Endothelial cell of umbilical vein (primary cell): ENCODE results near the gene TGFBR3. TPM values are rescaled to one million over a fixed set of nuclear protein-coding genes. Genes with fewer than 3 reads are reported as not detected.
A peak's percentile ranks its signal among the peaks of the same experiment; 100 is the strongest.

Experiments
- BruUV-seq: library from RNA; stranded (reverse); fragments of 400-500 nt; replicated peaks from 2 replicates; lab custom pipeline; 2021; lab: Mats Ljungman, UMichigan
- CTCF ChIA-PET: fragments of 300-600, 350-600 bp; sonication (Branson Sonifier 250); formaldehyde crosslinking; loops from one replicate; lab custom pipeline; 2021; ENCODE audit warnings: antibody characterized with exemption, inconsistent platforms; lab: Charles Lee
- POLR2A ChIA-PET: fragments of 300-600, 350-600 bp; sonication (Branson Sonifier 250); formaldehyde crosslinking; loops from one replicate; lab custom pipeline; 2021; ENCODE audit warnings: antibody characterized with exemption, inconsistent platforms; lab: Charles Lee
- DNase-seq: peaks from one replicate; pipeline ENCODE4 v3.0.0-alpha.2; 2011; ENCODE audit warnings: low read depth, low spot score
- FAIRE-seq: peaks from 2 replicates; lab custom pipeline; 2011; peaks lifted over from hg19 to GRCh38; lab: Jason Lieb, UNC
- H2AFZ ChIP-seq: 2 replicates; pipeline ENCODE4 v1.6.0; 2012; ENCODE audit warnings: low read depth, low read length, control low read depth, inconsistent platforms
- H3K27ac ChIP-seq: 2 replicates; pipeline ENCODE4 v1.5.1; 2011; ENCODE audit warnings: low read depth, mild to moderate bottlenecking, control low read depth, low read length, moderate library complexity; ENCODE audit not compliant: insufficient read depth
- H3K27me3 ChIP-seq, 2 experiments: 2 replicates each; pipeline versions ENCODE4 v1.6.0 to v1.6.1; 2011; ENCODE audit warnings: low read length in 2 of 2, mixed read lengths in 1 of 2; ENCODE audit not compliant: control insufficient read depth in 2 of 2, insufficient read depth in 2 of 2
- H3K36me3 ChIP-seq, 2 experiments: 2 replicates in 1 of 2; 3 replicates in 1 of 2; pipeline ENCODE4 v1.5.1; 2011; ENCODE audit warnings: low read length in 2 of 2, mild to moderate bottlenecking in 1 of 2, moderate library complexity in 1 of 2; ENCODE audit not compliant: control insufficient read depth in 2 of 2, insufficient read depth in 2 of 2; ENCODE audit errors: extremely low read depth in 1 of 2
- H3K4me1 ChIP-seq: 3 replicates; pipeline ENCODE4 v1.5.1; 2011; ENCODE audit warnings: mild to moderate bottlenecking, low read length; ENCODE audit not compliant: control insufficient read depth, insufficient read depth; ENCODE audit errors: extremely low read depth
- H3K4me2 ChIP-seq: 2 replicates; pipeline ENCODE4 v1.6.1; 2011; ENCODE audit warnings: low read length, control low read depth, mixed read lengths; ENCODE audit not compliant: insufficient read depth
- H3K4me3 ChIP-seq, 3 experiments: fragments of 200-600 bp in 1 of 3; sonication (generic), shearing (Covaris generic) in 1 of 3; replicated peaks in 1 of 3; 2 replicates each; pipeline ENCODE4 v1.5.1; 2011 to 2016; ENCODE audit warnings: control low read depth in 3 of 3, low read length in 3 of 3, mild to moderate bottlenecking in 2 of 3, inconsistent platforms in 1 of 3, low read depth in 1 of 3, moderate library complexity in 1 of 3; ENCODE audit not compliant: insufficient read depth in 1 of 3
- H3K79me2 ChIP-seq: 2 replicates; pipeline ENCODE4 v1.6.0; 2012; ENCODE audit warnings: low read length, inconsistent platforms; ENCODE audit not compliant: control insufficient read depth, insufficient read depth
- H3K9ac ChIP-seq: replicated peaks from 2 replicates; pipeline ENCODE3; 2011; ENCODE audit warnings: low read length, control low read depth; ENCODE audit not compliant: insufficient read depth; ENCODE audit errors: extremely low read depth
- H3K9me1 ChIP-seq: replicated peaks from 3 replicates; pipeline ENCODE4 v1.6.0; 2011; ENCODE audit warnings: mild to moderate bottlenecking, low read length; ENCODE audit not compliant: control insufficient read depth, insufficient read depth; ENCODE audit errors: extremely low read depth
- H3K9me3 ChIP-seq: replicated peaks from 2 replicates; pipeline ENCODE4 v1.5.1; 2012; ENCODE audit warnings: low read length, inconsistent platforms; ENCODE audit not compliant: control insufficient read depth, insufficient read depth
- H4K20me1 ChIP-seq: replicated peaks from 2 replicates; pipeline ENCODE3; 2011; ENCODE audit warnings: mild to moderate bottlenecking, low read length; ENCODE audit not compliant: control insufficient read depth, insufficient read depth; ENCODE audit errors: extremely low read depth
- CTCF ChIP-seq, 2 donors: IDR thresholded peaks; 1 replicate in 1 of 2; 2 replicates in 1 of 2; pipeline ENCODE4 v1.5.1; 2011; ENCODE audit warnings: low read length in 2 of 2, mild to moderate bottlenecking in 2 of 2, moderate library complexity in 2 of 2, control low read depth in 1 of 2, inconsistent platforms in 1 of 2, low read depth in 1 of 2; ENCODE audit not compliant: insufficient read depth in 1 of 2; ENCODE audit errors: extremely low read depth in 1 of 2
- EZH2 ChIP-seq: IDR thresholded peaks from 2 replicates; pipeline ENCODE4 v1.6.1; 2012; ENCODE audit warnings: borderline replicate concordance, low read depth, mild to moderate bottlenecking, moderate library complexity, low read length, inconsistent platforms; ENCODE audit not compliant: severe bottlenecking
- FOS ChIP-seq: IDR thresholded peaks from 2 replicates; pipeline ENCODE4 v1.6.1; 2011; ENCODE audit warnings: mild to moderate bottlenecking, low read length, moderate library complexity, borderline replicate concordance; ENCODE audit not compliant: insufficient read depth
- GATA2 ChIP-seq: IDR thresholded peaks from 2 replicates; pipeline ENCODE4 v1.7.0; 2011; ENCODE audit warnings: low read depth, mild to moderate bottlenecking, moderate library complexity, mixed read lengths, low read length; ENCODE audit not compliant: insufficient read length, insufficient read depth
- JUN ChIP-seq: IDR thresholded peaks from 2 replicates; pipeline ENCODE4 v1.6.1; 2011; ENCODE audit warnings: borderline replicate concordance, low read depth; ENCODE audit not compliant: insufficient read length, insufficient read depth
- MAX ChIP-seq: IDR thresholded peaks from 2 replicates; pipeline ENCODE4 v1.6.1; 2011; ENCODE audit not compliant: insufficient read depth, insufficient read length
- MYC ChIP-seq: IDR thresholded peaks from one replicate; pipeline ENCODE4 v1.6.1; 2011; ENCODE audit warnings: mild to moderate bottlenecking, low read depth, low read length
- POLR2A ChIP-seq: IDR thresholded peaks from 2 replicates; pipeline ENCODE4 v1.6.1; 2012; ENCODE audit warnings: low read depth, mild to moderate bottlenecking, control low read depth, low read length
- POLR2AphosphoS5 ChIP-seq: IDR thresholded peaks from 2 replicates; pipeline ENCODE4 v1.6.1; 2012; ENCODE audit warnings: low read depth, mild to moderate bottlenecking, control low read depth, low read length, moderate library complexity; ENCODE audit not compliant: insufficient read depth
- dilution Hi-C: fragments of 300-500 bp; cut with MboI; formaldehyde crosslinking; loops from one replicate; pipeline ENCODE4 v1.15.0; 2019; ENCODE audit warnings: low sequenced_read_pairs; ENCODE audit not compliant: extremely low pct_ligation_motif_present
- intact Hi-C: fragments of 100-400 bp; cut with micrococcal nuclease; formaldehyde crosslinking; loops from one replicate; pipeline ENCODE4 v1.10.0; 2022
- polyA plus RNA-seq, 4 experiments: library from polyadenylated mRNA; depleted of rRNA in 3 of 4; stranded (reverse) in 3 of 4; unstranded in 1 of 4; fragments of >200 nt; gene quantifications; 2 replicates each; pipeline versions ENCODE4 v1.2.1 to v1.2.3, GENCODE V29; 2011 to 2012; ENCODE audit warnings: missing spikeins in 1 of 4
- total RNA-seq: library from RNA; stranded (reverse); gene quantifications from 2 replicates; pipeline ENCODE4 v1.2.3, GENCODE V29; 2021

Gene TGFBR3
- total and polyA plus RNA-seq, 2 donors (not counting 3 experiments of a cell fraction or from before 2014, with no cell fraction given): 8.0 to 13.4 TPM

DNA sequence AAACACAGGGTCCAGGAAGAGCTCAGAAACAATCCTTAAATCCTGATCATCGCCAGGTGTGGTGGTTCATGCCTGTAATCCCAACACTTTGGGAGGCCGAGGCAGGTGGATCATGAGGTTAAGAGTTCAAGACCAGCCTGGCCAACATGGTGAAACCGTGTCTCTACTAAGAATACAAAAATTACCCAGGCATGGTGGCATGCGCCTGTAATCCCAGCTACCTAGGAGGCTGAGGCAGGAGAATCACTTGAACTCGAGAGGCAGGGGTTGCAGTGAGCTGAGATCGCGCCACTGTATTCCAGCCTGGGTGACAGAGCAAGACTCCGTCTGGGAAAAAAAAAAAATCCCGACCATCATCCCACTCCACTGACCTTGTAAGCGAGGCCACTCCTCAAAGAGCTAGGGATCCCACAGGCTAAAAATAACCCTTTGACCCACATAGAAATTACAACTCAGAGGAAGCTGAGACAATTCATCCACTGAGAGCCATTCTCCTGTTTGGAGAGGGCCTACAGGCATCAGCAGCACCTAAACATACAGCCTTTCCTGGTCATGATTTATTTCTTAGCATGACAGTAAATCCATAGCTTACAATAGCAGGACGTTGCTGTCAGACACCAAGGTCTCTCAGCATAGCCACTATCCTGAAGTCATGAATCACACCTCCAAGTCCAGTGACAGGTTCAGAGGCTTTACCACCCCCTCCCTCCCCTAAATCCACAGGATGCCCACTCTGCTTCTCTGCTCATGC, 66.7 kb downstream of the TGFBR3 start:
- Histone ChIP-seq H3K4me2 (no peak overlapping the region), H3K9ac (no peak overlapping the region), H3K9me1 (no peaks in the 10 kb centered on the region), H3K36me3 (no peaks in the 10 kb centered on the region), H3K27me3 (no peaks in the 10 kb centered on the region), H3K4me1 (peaks cover 13% of the 10 kb centered on the region), H3K27ac (no peak overlapping the region), H2AFZ (no peak overlapping the region), H3K79me2 (no peaks in the 10 kb centered on the region), H3K9me3 (no peaks in the 10 kb centered on the region), H3K4me3 (no peak overlapping the region), H4K20me1 (no peaks in the 10 kb centered on the region)
- no peak for TF ChIP-seq GATA2
- no peak for TF ChIP-seq POLR2A
- TF ChIP-seq JUN: no peak
- no peak for TF ChIP-seq FOS
- TF ChIP-seq CTCF (IDR thresholded peaks at IDR 0.05; ENCODE audit: extremely low read depth in 1 of 2, insufficient read depth in 1 of 2, low read depth in 1 of 2, low read length in 2 of 2): no peak
- TF ChIP-seq EZH2: no peak
- no peak for TF ChIP-seq MYC
- TF ChIP-seq POLR2AphosphoS5: no peak
- TF ChIP-seq MAX: no peak
- no TSS peak for BruUV-seq
- peak; percentile 38 for FAIRE-seq
- intact Hi-C loops (no loop called here), dilution Hi-C loops (no loop called here)
- peak; percentile 55 for DNase-seq
- CTCF ChIA-PET: interaction anchor here (0.7 to 1.6 kb wide), 6 partner anchors 9 to 65 kb away, joined by 3 to 7 read pairs (median 4); no protein-coding TSS in a partner anchor
- POLR2A ChIA-PET: no interaction called here
